Astrocyte (in vitro differentiated cells and primary cell): ENCODE results near the gene NUAK1. TPM values are rescaled to one million over a fixed set of nuclear protein-coding genes. Genes with fewer than 3 reads are reported as not detected.

Experiments
- DNase-seq: peaks from one replicate; pipeline ENCODE4 v3.0.0-alpha.2; 2010; ENCODE audit warnings: low read depth
- FAIRE-seq: peaks from 2 replicates; lab custom pipeline; 2011; peaks lifted over from hg19 to GRCh38; lab: Jason Lieb, UNC
- H2AFZ ChIP-seq: 2 replicates; pipeline ENCODE4 v1.6.0; 2012; ENCODE audit warnings: low read depth, low read length, inconsistent platforms
- H3K27ac ChIP-seq: 2 replicates; pipeline ENCODE4 v1.5.1; 2011; ENCODE audit warnings: low read depth, low read length, inconsistent platforms
- H3K27me3 ChIP-seq: 2 replicates; pipeline ENCODE4 v1.6.0; 2011; ENCODE audit warnings: low read length, inconsistent platforms; ENCODE audit not compliant: insufficient read depth
- H3K36me3 ChIP-seq: 2 replicates; pipeline ENCODE4 v1.5.1; 2011; ENCODE audit warnings: low read length, inconsistent platforms; ENCODE audit not compliant: insufficient read depth
- H3K4me1 ChIP-seq: 2 replicates; pipeline ENCODE4 v1.5.1; 2011; ENCODE audit warnings: low read length, inconsistent platforms; ENCODE audit not compliant: insufficient read depth
- H3K4me2 ChIP-seq: 2 replicates; pipeline ENCODE4 v1.6.0; 2012; ENCODE audit warnings: low read length, inconsistent platforms
- H3K4me3 ChIP-seq: 2 replicates; pipeline ENCODE4 v1.5.1; 2011; ENCODE audit warnings: low read depth, mild to moderate bottlenecking, low read length, inconsistent platforms; ENCODE audit not compliant: insufficient read depth
- H3K79me2 ChIP-seq: 2 replicates; pipeline ENCODE4 v1.6.0; 2012; ENCODE audit warnings: mild to moderate bottlenecking, low read length, inconsistent platforms; ENCODE audit not compliant: insufficient read depth
- H3K9ac ChIP-seq: 2 replicates; pipeline ENCODE4 v1.6.0; 2012; ENCODE audit warnings: mild to moderate bottlenecking, low read length, inconsistent platforms
- H3K9me3 ChIP-seq: 2 replicates; pipeline ENCODE4 v1.5.1; 2012; ENCODE audit warnings: low read depth, mild to moderate bottlenecking, low read length, inconsistent platforms; ENCODE audit not compliant: insufficient read depth
- H4K20me1 ChIP-seq: 2 replicates; pipeline ENCODE4 v1.6.0; 2012; ENCODE audit warnings: low read length, inconsistent platforms; ENCODE audit not compliant: insufficient read depth
- H3K27ac Mint-ChIP-seq: one replicate; pipeline ENCODE4 v1.8.0; 2021; ENCODE audit warnings: mild to moderate bottlenecking, mixed read lengths; ENCODE audit not compliant: unreplicated experiment
- H3K27me3 Mint-ChIP-seq: one replicate; pipeline ENCODE4 v1.8.0; 2021; ENCODE audit warnings: low read depth, mixed read lengths; ENCODE audit not compliant: unreplicated experiment
- H3K36me3 Mint-ChIP-seq: one replicate; pipeline ENCODE4 v1.8.0; 2021; ENCODE audit warnings: low read depth, mixed read lengths; ENCODE audit not compliant: unreplicated experiment
- H3K4me1 Mint-ChIP-seq: one replicate; pipeline ENCODE4 v1.8.0; 2021; ENCODE audit warnings: low read depth, mixed read lengths; ENCODE audit not compliant: unreplicated experiment
- H3K4me3 Mint-ChIP-seq: one replicate; pipeline ENCODE4 v1.8.0; 2021; ENCODE audit warnings: mild to moderate bottlenecking, moderate library complexity, mixed read lengths; ENCODE audit not compliant: unreplicated experiment
- H3K9me3 Mint-ChIP-seq: one replicate; pipeline ENCODE4 v1.8.0; 2021; ENCODE audit warnings: mild to moderate bottlenecking, mixed read lengths; ENCODE audit not compliant: unreplicated experiment
- CTCF ChIP-seq: IDR thresholded peaks from 2 replicates; pipeline ENCODE4 v1.5.1; 2011; ENCODE audit warnings: low read depth, mild to moderate bottlenecking, inconsistent platforms, low read length, moderate library complexity; ENCODE audit not compliant: insufficient read depth
- EZH2 ChIP-seq: IDR thresholded peaks from 2 replicates; pipeline ENCODE4 v1.6.1; 2012; ENCODE audit warnings: mild to moderate bottlenecking, low read length, inconsistent platforms; ENCODE audit not compliant: insufficient read depth
- total RNA-seq: library from RNA; stranded (reverse); gene quantifications from 2 replicates; pipeline ENCODE4 v1.2.1, GENCODE V29; 2021

The NUAK1 gene
- total RNA-seq, 1 donor from 2014 or later = 94.0 TPM

- H3K4me2 ChIP-seq = peak overlapping the region; percentile 36
- TF ChIP-seq CTCF (no peak), EZH2 (no peak)
- peaks cover 71% of the 10 kb centered on the region for H3K4me1 ChIP-seq
- peaks cover 79% of the 10 kb centered on the region for H3K4me1 Mint-ChIP-seq
- FAIRE-seq (peak; percentile 90), DNase-seq (peak; percentile 88)
- H3K4me3 ChIP-seq = no peak overlapping the region
- no peak overlapping the region for H3K4me3 Mint-ChIP-seq
- H3K27me3 ChIP-seq = no peaks in the 10 kb centered on the region
- peaks cover 44% of the 10 kb centered on the region for H3K36me3 Mint-ChIP-seq
- peak overlapping the region; percentile 99 for H3K27ac Mint-ChIP-seq
- peaks cover 32% of the 10 kb centered on the region for H3K79me2 ChIP-seq
- no peak overlapping the region for H3K9ac ChIP-seq
- no peaks in the 10 kb centered on the region for H3K9me3 ChIP-seq
- no peak overlapping the region for H2AFZ ChIP-seq
- H3K27ac ChIP-seq = peak overlapping the region; percentile 55
- H3K27me3 Mint-ChIP-seq = no peaks in the 10 kb centered on the region
- H3K36me3 ChIP-seq = peaks cover 17% of the 10 kb centered on the region
- H3K9me3 Mint-ChIP-seq = peaks cover 2% of the 10 kb centered on the region
- H4K20me1 ChIP-seq = no peaks in the 10 kb centered on the region
Measured at GRCh38 chr12:106078358-106079010, 60.3 kb downstream of the NUAK1 start.

GRCh38 chr12:106074706-106075392 is 63.9 kb downstream of the NUAK1 start:
- peak overlapping the region; percentile 31 for H3K9ac ChIP-seq
- Mint-ChIP-seq H3K36me3 (peaks cover 46% of the 10 kb centered on the region), H3K4me3 (peak overlapping the region; percentile 69), H3K4me1 (peaks cover 60% of the 10 kb centered on the region), H3K27ac (peak overlapping the region; percentile 79), H3K27me3 (no peaks in the 10 kb centered on the region), H3K9me3 (no peaks in the 10 kb centered on the region)
- H3K4me1 ChIP-seq = peaks cover 37% of the 10 kb centered on the region
- no peaks in the 10 kb centered on the region for H3K9me3 ChIP-seq
- H2AFZ ChIP-seq = no peak overlapping the region
- peak; percentile 90 for DNase-seq
- H3K36me3 ChIP-seq = peaks cover 31% of the 10 kb centered on the region
- peaks cover 24% of the 10 kb centered on the region for H3K79me2 ChIP-seq
- no peak for FAIRE-seq
- no peak for TF ChIP-seq EZH2
- no peak for TF ChIP-seq CTCF
- no peak overlapping the region for H3K4me3 ChIP-seq
- H3K27ac ChIP-seq = peak overlapping the region; percentile 29
- H4K20me1 ChIP-seq = no peaks in the 10 kb centered on the region
- no peaks in the 10 kb centered on the region for H3K27me3 ChIP-seq
- H3K4me2 ChIP-seq = peak overlapping the region; percentile 50

GRCh38 chr12:106074361-106074705 is 64.4 kb downstream of the NUAK1 start:
- Mint-ChIP-seq H3K27ac (peak overlapping the region; percentile 79), H3K4me1 (peaks cover 56% of the 10 kb centered on the region), H3K9me3 (no peaks in the 10 kb centered on the region), H3K36me3 (peaks cover 47% of the 10 kb centered on the region), H3K27me3 (no peaks in the 10 kb centered on the region), H3K4me3 (peak overlapping the region; percentile 69)
- FAIRE-seq = no peak
- H2AFZ ChIP-seq = no peak overlapping the region
- H3K27me3 ChIP-seq = no peaks in the 10 kb centered on the region
- peaks cover 34% of the 10 kb centered on the region for H3K36me3 ChIP-seq
- no peaks in the 10 kb centered on the region for H4K20me1 ChIP-seq
- DNase-seq = no peak
- no peak overlapping the region for H3K9ac ChIP-seq
- TF ChIP-seq EZH2 (no peak), CTCF (no peak)
- no peak overlapping the region for H3K4me3 ChIP-seq
- H3K27ac ChIP-seq = peak overlapping the region; percentile 29
- peaks cover 19% of the 10 kb centered on the region for H3K79me2 ChIP-seq
- no peaks in the 10 kb centered on the region for H3K9me3 ChIP-seq
- H3K4me1 ChIP-seq = peaks cover 31% of the 10 kb centered on the region
- peak overlapping the region; percentile 50 for H3K4me2 ChIP-seq
